Immature natural killer cell (primary cell): ENCODE measurements around the gene MLPH. TPM values are rescaled to one million over a fixed set of nuclear protein-coding genes. Genes with fewer than 3 reads are reported as not detected.

ENCODE experiments used
- DNase-seq, 3 donors: peaks; one replicate each; pipeline ENCODE4 v3.0.0; 2022; ENCODE audit warnings: mixed read lengths in 1 of 3
- H3K27ac Mint-ChIP-seq, 6 donors: one replicate each; pipeline ENCODE4 v1.8.0; 2020; ENCODE audit warnings: mixed read lengths in 6 of 6, mild to moderate bottlenecking in 5 of 6, inconsistent platforms in 4 of 6, moderate library complexity in 3 of 6
- H3K27me3 Mint-ChIP-seq, 3 donors: one replicate each; pipeline ENCODE4 v1.8.0; 2020 to 2021; ENCODE audit warnings: low read depth in 3 of 3, mild to moderate bottlenecking in 3 of 3, mixed read lengths in 3 of 3, moderate library complexity in 3 of 3, inconsistent platforms in 1 of 3
- H3K36me3 Mint-ChIP-seq, 3 donors: one replicate each; pipeline ENCODE4 v1.8.0; 2020; ENCODE audit warnings: mixed read lengths in 3 of 3, inconsistent platforms in 2 of 3, mild to moderate bottlenecking in 2 of 3
- H3K4me1 Mint-ChIP-seq, 2 donors: one replicate each; pipeline ENCODE4 v1.8.0; 2020; ENCODE audit warnings: inconsistent platforms in 2 of 2, mild to moderate bottlenecking in 2 of 2, mixed read lengths in 2 of 2, moderate library complexity in 1 of 2
- H3K4me3 Mint-ChIP-seq, 5 donors: one replicate each; pipeline ENCODE4 v1.8.0; 2020; ENCODE audit warnings: mild to moderate bottlenecking in 5 of 5, mixed read lengths in 5 of 5, inconsistent platforms in 3 of 5, moderate library complexity in 3 of 5
- H3K9me3 Mint-ChIP-seq, 6 donors: one replicate each; pipeline ENCODE4 v1.8.0; 2020; ENCODE audit warnings: mild to moderate bottlenecking in 6 of 6, mixed read lengths in 6 of 6, inconsistent platforms in 4 of 6, moderate library complexity in 3 of 6
- polyA plus RNA-seq, 3 donors: library from polyadenylated mRNA; unstranded; fragments of 300-500 nt; fragmentation: Illumina TruSeq; gene quantifications; one replicate each; pipeline ENCODE4 v1.2.3, GENCODE V29; 2021

Gene MLPH
- polyA plus RNA-seq, 3 donors from 2014 or later: not detected

DNA sequence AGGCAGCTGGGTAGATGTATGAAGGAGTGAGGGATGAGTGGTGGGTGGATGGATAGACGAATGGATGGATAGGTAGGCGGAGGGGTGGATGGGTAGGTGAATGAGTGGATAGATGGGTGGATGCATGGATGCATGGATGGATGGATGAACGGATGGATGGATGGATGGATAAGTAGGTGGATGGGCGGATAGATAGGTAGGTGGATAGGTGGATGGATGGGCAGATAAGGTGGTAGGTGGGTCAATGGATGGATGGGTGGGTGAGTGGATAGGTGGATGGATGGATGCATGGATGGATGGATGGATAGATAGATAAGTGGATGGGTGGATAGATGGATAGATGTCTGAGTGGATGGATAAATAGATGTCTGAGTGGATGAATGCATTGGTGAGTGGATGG lies 30.1 kb downstream of the MLPH start:
- Mint-ChIP-seq H3K4me3 (no peak overlapping the region), H3K4me1 (no peaks in the 10 kb centered on the region), H3K27ac (no peak overlapping the region), H3K36me3 (no peaks in the 10 kb centered on the region), H3K9me3 (no peaks in the 10 kb centered on the region), H3K27me3 (peaks cover 2 to 7% (median 2%) of the 10 kb centered on the region in 3 donors)
- DNase-seq: no peak

DNA sequence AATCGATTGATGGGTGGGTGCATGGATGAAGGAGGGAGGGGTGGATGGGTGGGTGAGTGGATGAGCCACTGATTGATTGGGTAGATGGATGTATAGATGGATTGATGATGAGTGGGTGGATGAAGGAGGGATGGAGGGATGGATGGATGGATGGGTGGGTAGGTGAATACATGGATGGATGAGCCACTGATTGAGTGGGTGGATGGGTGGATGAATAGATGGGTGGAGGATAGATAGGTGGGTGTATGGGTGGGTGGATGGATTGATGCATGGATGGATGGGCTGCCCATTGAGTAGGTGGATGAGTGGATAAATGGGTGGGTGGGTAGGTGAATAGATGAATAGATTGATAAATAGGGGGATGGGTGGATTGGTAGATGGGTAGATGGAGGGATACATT lies 30.9 kb downstream of the MLPH start:
- no peaks in the 10 kb centered on the region for H3K9me3 Mint-ChIP-seq
- no peak overlapping the region for H3K4me3 Mint-ChIP-seq
- H3K36me3 Mint-ChIP-seq: no peaks in the 10 kb centered on the region
- H3K27ac Mint-ChIP-seq: no peak overlapping the region
- H3K27me3 Mint-ChIP-seq: peaks cover 0 to 7% (median 2%) of the 10 kb centered on the region in 3 donors
- H3K4me1 Mint-ChIP-seq: no peaks in the 10 kb centered on the region
- no peak for DNase-seq

DNA sequence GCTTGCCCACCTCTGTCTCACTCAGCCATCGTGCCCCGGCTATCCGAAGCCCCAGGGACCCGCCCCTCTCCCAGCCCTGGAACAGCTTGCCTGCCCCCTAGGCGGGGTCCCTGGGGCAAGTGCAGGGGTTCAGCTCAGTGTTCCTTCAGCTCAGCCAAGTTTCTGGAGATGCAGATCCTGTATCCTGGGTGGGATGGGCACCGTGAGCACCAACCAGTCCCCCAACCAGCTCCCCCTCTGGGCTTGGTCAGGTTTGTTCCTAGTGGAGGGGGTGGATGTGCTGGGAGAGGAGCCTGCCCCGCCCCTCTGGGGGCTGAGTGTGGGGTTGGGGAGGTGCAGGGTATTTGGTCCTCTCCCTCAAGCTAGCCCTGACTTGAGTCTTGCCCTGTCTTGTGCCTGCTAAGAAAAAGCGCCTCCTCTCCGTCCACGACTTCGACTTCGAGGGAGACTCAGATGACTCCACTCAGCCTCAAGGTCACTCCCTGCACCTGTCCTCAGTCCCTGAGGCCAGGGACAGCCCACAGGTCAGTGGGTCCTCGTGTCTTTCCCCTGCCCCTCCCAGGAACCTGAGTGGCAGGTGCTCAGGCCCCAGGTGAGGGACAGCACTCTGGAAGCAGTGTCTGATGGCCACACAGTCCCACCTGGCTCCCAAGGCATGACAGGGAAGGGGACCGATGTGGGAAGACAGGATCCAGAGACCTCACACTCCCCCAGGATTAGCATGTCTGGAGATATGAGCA lies 32.6 kb downstream of the MLPH start:
- no peak for DNase-seq
- Mint-ChIP-seq H3K9me3 (no peaks in the 10 kb centered on the region), H3K4me1 (no peaks in the 10 kb centered on the region), H3K27me3 (peaks cover 0 to 4% (median 2%) of the 10 kb centered on the region in 3 donors), H3K4me3 (no peak overlapping the region), H3K36me3 (no peaks in the 10 kb centered on the region), H3K27ac (no peak overlapping the region)

DNA sequence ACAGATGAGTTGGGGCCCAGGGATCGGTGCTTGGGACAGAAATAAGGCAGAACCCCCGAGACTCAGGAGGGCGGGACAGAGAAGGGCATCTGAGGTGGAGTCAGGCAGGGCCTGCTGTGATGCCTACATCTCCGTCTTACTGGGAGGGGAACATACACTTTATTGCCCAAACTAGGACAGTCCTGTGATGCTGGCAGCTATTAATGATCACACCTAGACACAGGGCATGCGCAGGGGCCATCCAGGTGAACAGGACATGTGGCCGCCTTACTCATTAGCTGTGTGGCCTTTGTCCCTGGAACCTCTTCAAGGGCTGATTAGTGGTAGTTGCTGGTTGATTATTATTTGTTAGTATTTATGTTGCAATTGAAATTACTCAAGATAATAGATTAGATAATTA lies 33.2 kb downstream of the MLPH start:
- peaks cover 0 to 4% (median 2%) of the 10 kb centered on the region in 3 donors for H3K27me3 Mint-ChIP-seq
- no peaks in the 10 kb centered on the region for H3K36me3 Mint-ChIP-seq
- DNase-seq: no peak
- no peak overlapping the region for H3K4me3 Mint-ChIP-seq
- H3K27ac Mint-ChIP-seq: no peak overlapping the region
- no peaks in the 10 kb centered on the region for H3K9me3 Mint-ChIP-seq
- H3K4me1 Mint-ChIP-seq: no peaks in the 10 kb centered on the region

DNA sequence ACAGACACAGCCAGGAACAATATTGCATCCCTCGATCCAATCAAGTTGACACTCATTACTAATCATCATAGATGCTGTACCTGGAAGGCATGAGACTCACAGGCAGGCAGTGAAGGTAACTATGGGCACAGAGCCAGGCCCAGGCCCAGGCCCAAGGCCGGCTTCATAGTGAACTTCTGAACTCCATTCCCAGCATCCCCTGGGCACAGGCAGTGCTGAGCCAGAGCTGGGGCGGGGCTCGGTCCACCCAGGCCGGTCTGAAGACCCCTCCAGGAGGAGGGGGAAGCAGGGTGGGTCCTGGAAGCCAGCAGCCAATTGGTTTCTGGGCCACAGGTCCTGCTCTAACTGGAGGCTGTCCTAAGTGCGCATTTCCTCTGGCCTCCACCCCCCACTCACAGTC lies 37.6 kb downstream of the MLPH start:
- H3K36me3 Mint-ChIP-seq: no peaks in the 10 kb centered on the region
- DNase-seq: no peak
- no peaks in the 10 kb centered on the region for H3K4me1 Mint-ChIP-seq
- no peaks in the 10 kb centered on the region for H3K9me3 Mint-ChIP-seq
- no peak overlapping the region for H3K27ac Mint-ChIP-seq
- H3K27me3 Mint-ChIP-seq: peaks cover 0 to 3% (median 0%) of the 10 kb centered on the region in 3 donors
- H3K4me3 Mint-ChIP-seq: no peak overlapping the region

DNA sequence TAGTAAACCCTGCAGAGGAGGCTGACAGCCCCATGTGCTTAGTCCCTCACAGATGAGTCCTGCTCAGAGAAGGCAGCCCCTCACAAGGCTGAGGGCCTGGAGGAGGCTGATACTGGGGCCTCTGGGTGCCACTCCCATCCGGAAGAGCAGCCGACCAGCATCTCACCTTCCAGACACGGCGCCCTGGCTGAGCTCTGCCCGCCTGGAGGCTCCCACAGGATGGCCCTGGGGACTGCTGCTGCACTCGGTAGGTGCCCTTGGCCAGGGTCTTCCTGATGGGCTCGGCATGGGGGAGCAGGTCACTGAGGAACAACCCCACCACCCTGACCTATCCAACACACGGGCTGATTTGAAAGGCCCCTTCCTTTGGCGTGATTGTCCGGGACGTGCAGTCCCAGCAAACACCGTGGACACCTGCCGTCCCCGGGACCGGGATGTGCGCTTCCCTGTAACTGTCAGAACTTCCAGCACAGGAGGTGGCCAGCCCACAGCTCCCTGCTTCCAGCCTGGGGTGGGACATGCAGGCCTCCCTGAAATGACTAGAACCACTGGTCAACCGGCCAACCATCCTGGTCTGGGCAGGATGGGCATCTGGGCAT lies 38.6 kb downstream of the MLPH start:
- DNase-seq: no peak
- no peak overlapping the region for H3K4me3 Mint-ChIP-seq
- peaks cover 0 to 3% (median 0%) of the 10 kb centered on the region in 3 donors for H3K27me3 Mint-ChIP-seq
- H3K36me3 Mint-ChIP-seq: no peaks in the 10 kb centered on the region
- no peaks in the 10 kb centered on the region for H3K4me1 Mint-ChIP-seq
- H3K27ac Mint-ChIP-seq: no peak overlapping the region
- no peaks in the 10 kb centered on the region for H3K9me3 Mint-ChIP-seq

DNA sequence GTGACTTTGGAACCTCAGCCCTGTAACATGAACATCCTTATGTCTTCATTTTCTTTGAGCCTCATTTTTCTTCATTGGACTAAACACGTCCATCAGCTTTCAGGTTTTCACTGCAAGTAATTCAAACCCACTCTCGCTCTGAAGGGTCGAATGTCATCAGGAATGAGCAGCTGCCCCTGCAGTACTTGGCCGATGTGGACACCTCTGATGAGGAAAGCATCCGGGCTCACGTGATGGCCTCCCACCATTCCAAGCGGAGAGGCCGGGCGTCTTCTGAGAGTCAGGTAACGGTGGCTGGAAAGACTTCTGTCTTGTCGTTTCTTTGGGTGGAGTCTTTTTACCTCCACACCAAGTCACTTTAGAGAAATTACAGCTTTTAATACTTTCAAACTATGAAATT lies 40.2 kb downstream of the MLPH start:
- no peaks in the 10 kb centered on the region for H3K4me1 Mint-ChIP-seq
- H3K36me3 Mint-ChIP-seq: no peaks in the 10 kb centered on the region
- no peak for DNase-seq
- no peaks in the 10 kb centered on the region for H3K9me3 Mint-ChIP-seq
- H3K27ac Mint-ChIP-seq: no peak overlapping the region
- H3K4me3 Mint-ChIP-seq: no peak overlapping the region
- peaks cover 0 to 3% (median 2%) of the 10 kb centered on the region in 3 donors for H3K27me3 Mint-ChIP-seq

DNA sequence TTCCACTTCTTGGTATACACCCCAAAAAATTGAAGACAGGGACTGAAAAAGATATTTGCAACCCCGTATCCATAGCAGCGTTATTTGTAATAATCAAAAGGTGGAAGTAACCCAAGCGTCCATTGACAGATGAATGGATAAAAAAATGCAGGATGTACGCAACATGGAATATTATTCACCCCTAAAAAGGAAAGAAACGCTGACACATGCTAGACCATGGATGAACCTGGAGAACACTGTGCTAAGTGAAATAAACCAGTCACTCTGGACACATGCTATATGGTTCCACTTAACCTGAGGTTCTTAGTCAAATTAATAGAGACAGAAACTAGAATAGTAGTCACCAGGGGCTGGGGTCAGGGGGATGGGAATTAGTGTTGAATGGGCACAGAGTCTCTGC lies 40.7 kb downstream of the MLPH start:
- Mint-ChIP-seq H3K4me1 (no peaks in the 10 kb centered on the region), H3K36me3 (no peaks in the 10 kb centered on the region), H3K27ac (no peak overlapping the region), H3K9me3 (no peaks in the 10 kb centered on the region), H3K27me3 (peaks cover 0 to 5% (median 2%) of the 10 kb centered on the region in 3 donors), H3K4me3 (no peak overlapping the region)
- DNase-seq: no peak

DNA sequence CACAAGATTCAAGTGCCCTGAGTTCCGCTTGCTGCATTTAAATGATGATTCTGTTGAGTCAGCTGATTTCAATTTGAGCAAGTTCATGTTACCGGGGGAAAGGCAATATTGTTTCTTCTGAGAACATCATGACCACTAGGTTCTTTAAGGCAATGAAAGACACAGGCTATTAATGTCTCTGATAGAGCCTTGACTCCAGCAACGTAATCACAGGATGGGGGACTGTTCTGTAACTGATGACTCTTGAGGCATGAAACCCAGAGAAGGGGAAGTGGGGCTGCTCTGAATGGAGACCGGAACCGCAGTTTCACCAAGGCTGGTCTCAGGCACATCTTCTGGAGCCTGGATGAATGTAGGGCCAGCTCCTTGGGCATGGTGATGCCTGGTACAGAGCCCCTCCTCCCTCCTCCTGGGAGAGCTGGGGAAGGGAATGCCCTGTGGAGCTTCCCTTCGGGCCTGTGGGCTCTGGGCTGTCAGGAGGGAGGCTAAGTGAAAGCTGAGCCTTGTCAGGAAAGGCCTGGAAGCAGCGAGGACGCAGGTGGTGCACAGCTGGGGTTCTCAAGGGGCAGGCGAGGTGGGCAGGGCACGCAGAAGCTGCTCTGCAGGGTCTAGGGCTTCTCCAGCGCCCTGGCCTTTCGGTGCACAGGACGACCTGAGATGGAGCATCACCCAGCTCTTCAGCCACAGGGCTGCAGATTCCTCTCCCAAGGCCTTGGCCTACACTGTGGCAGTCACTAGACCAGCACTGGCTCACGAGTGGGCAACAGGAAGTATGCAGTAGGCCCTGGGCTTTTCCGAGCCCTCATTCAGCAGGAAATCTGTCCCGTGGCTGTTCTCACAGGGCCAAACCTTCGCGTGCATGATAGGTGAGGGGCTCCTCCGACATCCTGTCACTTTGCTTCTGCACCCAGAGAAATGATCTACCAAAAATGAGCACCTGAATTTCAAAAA lies 42.7 kb downstream of the MLPH start:
- no peaks in the 10 kb centered on the region for H3K36me3 Mint-ChIP-seq
- H3K27me3 Mint-ChIP-seq: peaks cover 0 to 5% (median 2%) of the 10 kb centered on the region in 3 donors
- H3K4me1 Mint-ChIP-seq: no peaks in the 10 kb centered on the region
- H3K9me3 Mint-ChIP-seq: no peaks in the 10 kb centered on the region
- no peak overlapping the region for H3K4me3 Mint-ChIP-seq
- H3K27ac Mint-ChIP-seq: peak overlapping the region in 1 of 6 donors; percentile 15
- DNase-seq: no peak

DNA sequence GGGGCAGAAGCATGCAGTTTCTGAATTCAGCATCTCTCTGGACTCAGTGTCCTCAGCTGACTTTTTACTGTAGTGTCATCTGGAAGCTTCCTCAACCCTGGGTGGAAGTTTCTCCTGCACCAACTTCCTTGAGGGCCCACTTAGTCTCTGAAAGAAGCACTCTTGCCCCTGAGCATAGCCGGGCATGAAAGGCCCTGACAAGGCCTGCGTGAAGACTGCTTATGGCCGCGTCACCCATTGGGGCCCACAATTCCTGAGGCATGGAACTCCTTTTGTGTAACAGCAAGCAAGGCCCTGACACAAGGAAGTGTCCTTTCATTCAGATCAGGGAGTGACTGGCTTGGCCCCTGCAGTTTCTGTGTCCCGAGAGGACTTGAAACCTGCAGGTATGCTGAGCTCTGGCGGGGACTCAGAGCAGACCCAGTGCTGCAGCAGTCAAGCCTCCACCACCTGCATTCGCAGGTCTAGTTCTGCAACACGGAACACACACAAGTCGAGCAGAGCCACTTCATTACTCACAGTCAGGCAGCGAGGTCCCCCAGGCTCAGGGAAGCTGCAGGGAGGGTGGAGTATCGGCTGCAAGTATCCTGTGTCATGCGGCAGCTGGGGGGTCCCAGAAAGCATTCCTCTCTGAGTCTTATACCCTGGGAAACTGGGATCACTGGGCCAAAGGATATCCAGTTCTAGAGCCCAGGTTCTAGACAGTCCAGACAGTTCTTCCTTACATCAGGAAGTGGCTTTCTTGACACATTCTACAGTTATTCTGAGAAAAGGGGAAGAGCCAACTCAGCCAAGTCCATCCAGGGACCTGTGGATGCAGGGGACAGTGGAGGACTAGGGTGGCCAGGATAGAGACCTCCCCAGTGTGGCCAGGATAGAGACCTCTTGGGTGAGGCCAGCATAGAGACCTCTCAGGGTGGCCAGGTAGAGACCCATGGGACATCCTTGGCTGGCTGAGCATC lies 43.7 kb downstream of the MLPH start:
- Mint-ChIP-seq H3K4me3 (no peak overlapping the region), H3K36me3 (no peaks in the 10 kb centered on the region), H3K9me3 (no peaks in the 10 kb centered on the region), H3K27me3 (peaks cover 0 to 5% (median 2%) of the 10 kb centered on the region in 3 donors), H3K27ac (no peak overlapping the region), H3K4me1 (no peaks in the 10 kb centered on the region)
- no peak for DNase-seq

DNA sequence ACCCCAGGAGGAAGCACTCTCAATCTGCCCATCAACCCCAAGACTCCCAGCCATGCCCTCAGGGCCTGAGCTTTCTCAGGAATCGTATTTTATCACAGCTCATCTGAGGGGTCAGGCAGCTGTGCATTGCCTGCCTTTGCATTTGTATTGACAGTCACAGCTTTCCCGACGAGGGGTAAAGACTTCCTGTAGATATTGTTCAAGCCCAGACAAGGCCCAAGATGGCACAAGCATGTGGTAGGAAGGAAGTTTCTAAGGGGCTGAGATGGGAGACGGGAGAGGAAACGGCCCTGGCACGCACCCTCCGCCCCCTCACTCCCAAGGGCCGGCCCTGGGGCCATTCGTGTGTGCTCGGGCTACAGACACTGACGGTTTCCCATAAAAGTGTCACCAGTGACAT lies 45.1 kb downstream of the MLPH start:
- H3K27ac Mint-ChIP-seq: no peak overlapping the region
- H3K4me3 Mint-ChIP-seq: no peak overlapping the region
- peaks cover 0 to 5% (median 2%) of the 10 kb centered on the region in 3 donors for H3K27me3 Mint-ChIP-seq
- H3K36me3 Mint-ChIP-seq: no peaks in the 10 kb centered on the region
- H3K9me3 Mint-ChIP-seq: no peaks in the 10 kb centered on the region
- H3K4me1 Mint-ChIP-seq: no peaks in the 10 kb centered on the region
- DNase-seq: no peak

DNA sequence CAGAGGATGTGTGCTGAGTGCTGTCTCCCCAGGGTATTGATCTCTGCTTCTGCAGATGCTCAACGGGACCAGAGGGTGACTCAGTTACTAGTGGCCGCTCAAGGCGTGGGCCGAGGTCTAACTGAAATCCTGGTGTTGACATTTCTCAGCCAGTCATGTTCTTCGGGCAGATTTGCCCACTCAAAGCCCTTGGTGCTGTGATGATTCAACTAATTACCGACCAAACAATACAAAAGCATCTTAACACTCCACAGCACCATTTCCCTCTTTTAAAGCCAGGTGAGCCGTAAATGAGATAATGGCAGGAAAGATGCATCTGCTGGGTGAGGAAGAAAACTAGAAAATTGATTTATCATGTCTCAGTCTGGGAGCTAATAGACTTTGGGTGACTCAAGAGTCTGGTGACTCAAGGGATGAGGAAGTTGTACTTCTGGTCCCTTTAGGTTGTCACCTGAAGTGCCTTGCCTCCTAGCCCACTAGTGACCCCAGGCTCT lies 46.7 kb downstream of the MLPH start:
- H3K4me1 Mint-ChIP-seq: no peaks in the 10 kb centered on the region
- H3K4me3 Mint-ChIP-seq: no peak overlapping the region
- H3K27me3 Mint-ChIP-seq: peaks cover 0 to 5% (median 2%) of the 10 kb centered on the region in 3 donors
- no peak for DNase-seq
- no peaks in the 10 kb centered on the region for H3K36me3 Mint-ChIP-seq
- no peaks in the 10 kb centered on the region for H3K9me3 Mint-ChIP-seq
- no peak overlapping the region for H3K27ac Mint-ChIP-seq

DNA sequence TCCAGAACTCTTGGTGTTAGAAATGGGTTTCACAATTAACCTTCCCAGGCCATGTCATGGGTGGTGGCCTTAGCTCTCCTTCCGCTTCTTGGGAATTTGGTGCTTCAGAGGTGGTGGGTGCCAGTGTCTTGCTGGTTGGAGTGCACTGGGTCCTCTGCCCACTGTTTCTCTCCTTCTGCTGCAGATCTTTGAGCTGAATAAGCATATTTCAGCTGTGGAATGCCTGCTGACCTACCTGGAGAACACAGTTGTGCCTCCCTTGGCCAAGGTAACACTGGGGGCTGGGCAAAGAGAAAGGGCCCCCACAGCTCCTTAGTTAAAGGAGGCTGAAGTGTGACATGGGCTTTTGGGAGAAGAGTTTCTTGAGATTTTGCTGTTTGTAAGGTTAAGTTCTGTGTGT lies 47.3 kb downstream of the MLPH start:
- no peaks in the 10 kb centered on the region for H3K4me1 Mint-ChIP-seq
- H3K4me3 Mint-ChIP-seq: no peak overlapping the region
- no peak for DNase-seq
- H3K36me3 Mint-ChIP-seq: no peaks in the 10 kb centered on the region
- H3K9me3 Mint-ChIP-seq: no peaks in the 10 kb centered on the region
- peaks cover 0 to 4% (median 2%) of the 10 kb centered on the region in 3 donors for H3K27me3 Mint-ChIP-seq
- H3K27ac Mint-ChIP-seq: no peak overlapping the region
